HG02610 (cell line): ENCODE results near the gene ANP32B.
"Not testable (repeated sequence)": the region's sequence is repeated elsewhere in the genome, so short reads cannot be mapped to it uniquely, and the experiment has no call there.

Experiments
- ATAC-seq: cut with Tn5 transposase; IDR thresholded peaks from one replicate; pipeline ENCODE4 v1.9.1; 2021; ENCODE audit warnings: mild to moderate bottlenecking, moderate library complexity; ENCODE audit not compliant: unreplicated experiment

ANP32B gene

DNA sequence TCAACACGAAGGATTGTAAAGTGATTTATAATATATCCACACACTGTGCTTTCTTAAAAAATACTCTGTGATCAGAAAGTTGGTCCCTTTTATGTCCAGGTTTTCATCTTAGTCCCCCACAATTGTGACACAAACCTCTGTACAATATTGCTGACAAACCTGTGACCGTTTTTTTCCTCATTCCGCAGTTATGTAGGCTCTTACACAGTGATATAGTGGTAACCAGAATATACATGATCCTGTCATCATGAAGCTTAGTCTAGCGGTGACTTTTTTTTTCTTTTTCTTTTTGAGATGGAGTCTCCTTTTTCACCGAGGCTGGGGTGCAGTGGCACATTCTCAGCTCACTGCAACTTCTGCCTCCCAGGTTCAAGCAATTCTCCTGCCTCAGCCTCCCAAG lies 8.7 kb downstream of the ANP32B start:
- no peak for ATAC-seq

DNA sequence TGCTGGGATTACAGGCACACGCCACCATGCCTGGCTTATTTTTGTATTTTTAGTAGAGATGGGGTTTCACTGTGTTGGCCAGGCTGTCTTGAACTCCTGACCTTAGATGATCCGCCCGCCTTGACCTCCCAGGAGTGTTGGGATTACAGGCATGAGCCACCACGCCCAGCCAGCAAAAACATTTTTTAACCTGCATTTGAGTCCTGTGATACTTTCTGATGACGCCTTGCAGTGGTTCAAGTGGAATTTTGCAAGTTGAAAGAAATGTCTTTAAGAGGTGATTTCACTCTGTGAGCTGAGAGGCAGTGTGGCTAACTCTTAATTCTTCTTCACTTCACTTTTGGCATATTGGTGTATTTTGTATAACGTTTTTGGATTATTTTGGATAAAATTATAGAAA lies 9.1 kb downstream of the ANP32B start:
- no peak for ATAC-seq

DNA sequence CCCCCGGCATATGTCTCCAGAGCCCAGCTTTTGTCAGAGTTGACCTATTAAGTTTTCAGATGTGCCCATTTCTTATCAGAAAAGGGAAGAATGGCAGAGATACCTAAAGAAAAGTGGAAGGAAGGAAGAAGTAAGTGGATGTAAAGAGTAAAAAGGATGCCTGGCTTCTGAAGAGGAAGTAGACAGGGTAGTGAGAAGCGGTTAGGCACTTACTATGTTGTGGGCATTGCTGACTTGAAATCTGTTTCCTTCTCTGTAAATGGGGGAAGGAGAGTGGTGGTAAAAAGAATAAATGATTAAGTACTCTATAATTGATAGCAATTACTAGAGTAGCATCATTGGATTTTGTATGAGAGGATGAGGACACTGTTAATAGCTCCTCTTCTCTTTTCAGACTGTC lies 9.9 kb downstream of the ANP32B start:
- ATAC-seq = no peak

DNA sequence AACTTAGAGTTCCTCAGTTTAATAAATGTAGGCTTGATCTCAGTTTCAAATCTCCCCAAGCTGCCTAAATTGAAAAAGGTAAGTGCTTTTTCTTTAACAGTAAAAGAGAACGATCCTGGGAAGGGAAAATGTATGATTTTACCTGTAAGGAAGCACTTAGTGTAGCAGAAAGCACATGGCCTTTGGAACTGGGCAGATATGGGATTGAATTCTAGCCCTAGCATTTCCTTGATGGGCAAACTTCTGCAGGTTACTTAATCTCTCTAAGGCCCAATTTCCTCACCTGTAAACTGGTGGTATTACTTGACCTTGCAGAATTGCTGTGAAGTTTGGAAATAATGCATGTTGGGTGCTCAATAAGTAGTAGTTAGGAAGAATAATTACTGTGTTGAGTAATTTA lies 11.6 kb downstream of the ANP32B start:
- no peak for ATAC-seq

DNA sequence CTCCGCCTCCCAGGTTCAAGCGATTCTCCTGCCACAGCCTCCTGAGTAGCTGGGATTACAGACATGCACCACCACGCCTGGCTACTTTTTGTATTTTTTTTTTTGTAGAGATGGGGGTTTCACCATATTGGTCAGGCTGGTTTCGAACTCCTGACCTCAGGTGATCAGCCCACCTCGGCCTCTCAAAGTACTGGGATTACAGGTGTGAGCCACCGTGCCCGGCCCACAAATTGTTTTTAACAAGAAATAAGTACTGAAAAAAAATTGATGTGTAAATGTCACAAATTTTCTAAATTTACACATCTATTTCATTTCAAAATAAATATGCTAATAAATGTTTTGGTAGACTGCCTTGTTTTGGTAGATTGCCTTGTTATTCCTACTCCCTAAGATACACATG lies 13.5 kb downstream of the ANP32B start:
- not testable (repeated sequence) for ATAC-seq

DNA sequence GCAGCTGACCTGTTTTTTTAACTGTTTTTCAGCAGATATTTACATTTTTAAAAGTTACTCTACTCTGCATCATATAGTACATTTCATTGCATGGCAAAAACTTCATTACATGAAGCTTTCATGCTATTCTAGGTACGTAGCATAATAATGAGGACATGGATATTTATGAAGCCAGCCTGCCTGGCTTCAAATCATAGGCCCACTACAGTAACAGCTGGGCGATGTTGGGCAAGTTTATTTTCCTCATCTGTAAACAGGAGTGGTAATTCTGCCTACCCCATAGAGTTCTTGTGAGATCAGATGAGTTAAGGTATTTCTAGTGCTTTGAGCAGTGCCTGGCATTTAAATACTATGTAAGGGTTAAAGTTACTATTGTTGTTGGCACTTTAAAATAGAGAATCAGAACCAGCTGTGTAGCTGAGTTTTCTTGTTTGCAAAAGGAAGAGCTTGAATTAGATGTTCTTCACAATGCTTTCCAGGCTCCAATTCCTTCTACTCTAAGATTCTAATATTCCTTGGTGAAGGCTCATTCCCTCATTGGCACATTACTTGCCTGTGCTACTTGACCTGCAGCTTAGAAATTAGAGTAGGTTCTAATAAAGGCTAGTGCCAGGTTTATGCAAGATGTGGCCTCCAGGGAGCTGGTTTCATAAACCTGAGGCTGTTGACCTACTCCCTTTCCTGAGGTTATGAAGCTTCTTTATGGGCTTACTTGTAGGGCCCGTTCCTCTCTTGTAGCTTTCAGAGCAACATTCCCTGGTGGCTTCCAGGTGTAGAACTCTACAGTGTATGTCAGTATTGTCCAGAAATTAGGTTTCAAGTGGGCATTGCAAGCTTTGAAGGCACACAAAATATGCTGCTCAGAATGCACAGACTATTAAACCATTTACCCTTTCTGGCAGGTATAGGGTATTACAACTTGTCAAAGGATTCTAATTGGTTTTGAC lies 14.5 kb downstream of the ANP32B start:
- ATAC-seq = no peak

DNA sequence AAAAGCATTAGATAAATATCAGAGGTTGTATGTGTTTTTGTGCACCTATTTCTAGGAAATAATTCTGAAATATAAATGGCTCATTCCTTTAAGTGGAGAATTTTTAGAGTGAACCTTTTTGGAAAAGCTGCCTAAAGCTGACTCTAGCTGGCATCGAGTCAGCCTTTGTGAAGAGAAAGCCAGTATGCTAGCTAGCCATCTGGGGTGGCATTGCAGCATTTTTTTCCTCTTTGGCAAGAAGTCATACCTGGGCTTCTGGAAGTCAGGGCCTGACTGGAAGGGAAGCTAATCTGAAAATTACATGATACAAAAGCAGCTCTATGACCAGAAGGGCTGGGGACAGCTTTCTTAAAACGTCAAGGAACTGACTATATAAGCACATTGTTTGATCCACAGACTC lies 19.7 kb downstream of the ANP32B start:
- ATAC-seq = no peak

DNA sequence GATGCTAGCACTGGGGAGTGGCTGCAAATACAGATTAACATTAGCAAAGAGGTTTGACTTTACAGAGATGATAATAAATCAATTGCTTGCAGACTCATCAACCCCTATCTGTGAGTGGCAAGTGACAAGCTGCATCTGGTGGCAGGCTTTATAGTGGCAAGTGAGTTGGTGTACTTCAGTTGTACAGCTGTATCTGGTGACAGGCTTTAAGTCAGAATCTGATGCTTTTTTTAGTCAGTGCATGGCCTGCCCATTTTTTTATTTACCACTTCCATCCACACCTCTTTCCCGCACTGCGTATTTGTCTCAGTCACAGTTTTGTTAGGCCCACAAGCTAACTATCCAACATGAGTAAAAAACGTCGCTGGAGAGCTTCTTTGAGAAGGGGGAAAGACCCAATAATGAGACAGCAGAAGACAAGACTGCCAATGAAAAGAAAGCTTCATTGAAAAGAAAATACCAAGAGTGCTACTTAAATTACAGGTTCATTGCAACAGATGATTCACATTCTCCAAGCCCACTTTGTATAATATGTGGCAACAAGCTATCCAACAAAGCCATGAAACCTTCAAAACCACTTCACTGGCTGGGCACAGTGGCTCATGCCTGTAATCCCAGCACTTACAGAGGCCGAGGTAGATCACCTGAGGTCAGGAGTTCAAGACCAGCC lies 23.1 kb downstream of the ANP32B start:
- no peak for ATAC-seq

DNA sequence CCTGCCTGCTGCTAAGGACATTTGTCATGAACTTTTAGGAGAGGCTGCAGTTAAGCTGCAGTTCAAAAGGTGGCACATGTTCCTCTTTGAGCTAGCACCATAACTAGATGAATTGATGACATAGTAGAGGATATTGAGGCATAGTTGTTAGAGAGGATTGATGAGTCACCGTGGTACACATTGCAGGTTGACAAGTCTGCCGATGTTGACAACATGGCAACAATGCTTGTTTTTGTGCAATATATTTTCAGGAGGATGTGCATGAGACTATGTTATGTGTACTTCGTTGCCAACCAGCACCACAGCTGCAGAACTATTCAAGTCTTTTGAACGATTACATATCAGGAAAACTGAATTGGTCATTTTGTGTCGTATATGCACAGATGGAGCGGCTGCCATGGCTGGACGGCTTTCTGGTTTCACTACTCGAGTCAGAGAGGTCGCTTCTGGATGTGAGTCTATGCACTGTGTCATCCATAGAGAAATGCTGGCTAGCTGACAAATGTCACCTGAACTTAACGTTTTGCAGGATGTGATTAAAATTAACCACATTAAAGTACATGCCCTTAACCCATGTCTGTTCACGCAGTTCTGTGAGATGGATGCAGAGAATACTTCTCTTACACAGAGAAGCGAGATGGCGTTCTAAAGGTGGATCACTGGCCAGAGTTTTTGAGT lies 24.2 kb downstream of the ANP32B start:
- ATAC-seq = no peak

DNA sequence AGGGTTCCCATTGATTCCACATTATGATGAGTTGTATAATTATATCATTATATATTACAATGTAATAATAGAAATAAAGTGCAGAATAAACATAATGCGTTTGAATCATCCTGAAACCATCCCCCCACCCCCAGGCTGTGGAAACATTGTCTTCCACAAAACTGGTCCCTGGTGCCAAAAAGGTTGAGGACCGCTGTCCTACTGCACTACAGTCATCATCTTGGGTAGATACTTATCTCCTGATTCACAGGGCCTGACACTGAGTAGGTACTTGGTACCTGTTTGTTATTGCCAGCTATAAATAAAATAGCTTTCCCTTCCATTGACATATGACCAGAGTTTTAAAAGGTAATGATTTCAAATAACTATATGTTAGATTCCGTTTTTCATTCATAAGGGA lies 25.6 kb downstream of the ANP32B start:
- no peak for ATAC-seq

DNA sequence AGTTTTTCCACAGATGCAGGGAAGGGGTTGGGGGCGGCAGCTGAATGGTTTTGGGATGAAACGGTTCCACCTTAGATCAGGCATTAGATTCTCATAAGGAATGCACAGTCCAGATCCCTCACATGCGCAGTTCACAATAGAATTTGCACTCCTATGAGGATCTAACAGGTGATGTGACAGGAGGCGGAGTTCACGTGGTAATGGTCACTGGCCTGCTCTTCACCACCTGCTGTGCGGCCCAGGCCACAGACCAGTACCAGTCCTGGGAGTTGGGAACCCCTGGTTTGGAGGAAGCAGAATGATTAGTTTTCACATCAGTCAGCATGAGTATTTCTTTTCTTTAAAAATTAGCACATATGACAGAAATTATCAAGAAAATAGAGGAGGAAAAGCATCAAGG lies 26.3 kb downstream of the ANP32B start:
- ATAC-seq = no peak

DNA sequence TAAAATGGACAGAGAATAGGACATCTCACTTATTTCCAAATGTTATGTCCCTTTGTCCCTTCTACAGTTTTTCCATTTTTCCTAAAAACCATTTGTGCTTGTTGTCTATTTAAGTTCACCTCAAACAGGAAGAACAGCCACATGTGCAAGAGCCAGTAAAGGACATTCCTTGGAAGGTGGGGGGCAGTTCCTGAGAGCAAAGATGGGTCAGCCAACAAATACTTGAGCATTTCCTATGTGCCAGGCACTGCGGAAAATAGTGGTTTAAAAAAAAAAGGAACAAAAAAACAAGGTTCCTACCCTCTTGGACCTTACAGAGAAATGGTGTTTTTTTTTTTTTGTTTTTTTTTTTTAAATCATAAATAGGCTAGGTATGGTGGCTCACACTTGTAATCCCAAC lies 26.8 kb downstream of the ANP32B start:
- no peak for ATAC-seq

DNA sequence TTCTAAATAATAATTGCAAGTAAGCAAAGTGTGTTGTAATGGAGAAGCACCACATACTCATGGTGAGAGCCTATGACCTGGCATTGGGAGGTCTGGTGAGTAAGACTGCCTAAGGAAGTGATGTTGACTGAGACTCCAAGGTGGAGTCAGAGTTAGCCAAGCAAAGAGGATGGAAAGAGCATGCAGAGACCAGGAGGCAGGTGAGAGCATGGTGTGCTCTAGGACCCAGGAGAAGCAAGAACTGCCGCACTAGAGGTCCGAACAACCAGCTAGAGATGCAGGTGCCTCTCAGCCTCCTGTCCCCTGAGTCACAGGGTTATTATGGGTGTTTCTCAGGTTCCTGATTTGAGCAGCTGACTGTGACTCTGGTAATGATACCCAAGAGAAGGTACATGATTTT lies 27.3 kb downstream of the ANP32B start:
- ATAC-seq = peak; percentile 89

DNA sequence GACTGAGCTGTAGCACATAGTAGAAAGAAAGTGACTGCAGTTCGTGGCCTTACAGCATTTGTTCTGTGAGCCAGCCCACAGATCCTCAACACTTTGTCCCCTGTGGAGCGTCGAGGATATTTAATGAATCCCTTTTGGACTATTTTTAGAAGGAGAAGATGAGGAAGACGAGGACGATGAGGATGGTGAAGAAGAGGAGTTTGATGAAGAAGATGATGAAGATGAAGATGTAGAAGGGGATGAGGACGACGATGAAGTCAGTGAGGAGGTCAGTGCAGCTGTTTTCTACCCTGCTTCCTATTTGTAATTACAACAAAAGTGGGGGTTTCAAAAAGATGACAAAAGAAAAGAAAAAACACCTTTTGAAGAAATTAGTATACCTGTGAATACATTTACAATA lies 28.0 kb downstream of the ANP32B start:
- no peak for ATAC-seq

DNA sequence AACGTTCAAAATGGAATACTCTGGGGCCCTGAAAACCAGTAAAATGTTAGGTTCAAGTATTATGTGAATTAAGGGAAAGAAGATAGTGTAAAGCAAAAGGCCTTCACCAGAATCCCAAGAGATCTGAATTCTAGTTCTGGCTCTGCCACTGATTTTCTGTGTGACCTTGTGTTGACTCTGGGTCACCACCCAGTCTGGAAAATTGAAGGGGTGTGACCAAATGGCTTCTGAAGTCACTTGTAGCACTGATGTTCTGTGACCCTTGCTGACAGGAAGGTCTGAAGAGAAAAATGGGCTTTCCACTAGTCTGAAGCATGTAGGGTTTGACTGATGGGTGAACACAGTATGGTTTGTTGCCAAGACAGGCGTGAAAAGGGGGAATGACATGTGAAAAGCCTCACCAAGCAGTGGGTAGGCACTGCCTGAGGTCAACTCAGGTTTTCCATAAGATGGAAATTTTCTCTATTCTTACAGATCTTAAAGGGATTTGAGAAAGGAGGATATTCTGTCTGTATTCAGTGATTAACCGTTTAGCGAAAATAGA lies 33.1 kb downstream of the ANP32B start:
- ATAC-seq = no peak

DNA sequence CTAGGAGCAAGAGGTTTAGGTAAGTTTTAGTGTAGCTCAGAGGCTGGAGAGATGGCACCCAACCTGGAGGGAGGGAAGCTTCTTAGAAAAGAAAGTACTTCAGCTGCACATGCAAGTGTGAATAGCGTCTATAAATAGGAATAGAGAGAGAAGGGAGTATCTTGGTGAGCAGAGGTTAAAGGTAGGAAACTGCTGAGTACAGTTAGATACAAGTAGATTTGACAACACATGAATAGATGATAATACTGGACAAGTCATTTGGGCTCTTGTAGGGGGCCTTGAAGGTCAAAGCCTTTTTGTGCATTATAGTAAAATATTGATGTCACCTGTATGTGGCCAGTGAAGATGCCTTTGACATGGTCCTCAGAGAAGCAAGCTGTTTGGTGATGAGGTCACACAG lies 34.2 kb downstream of the ANP32B start:
- ATAC-seq = no peak

DNA sequence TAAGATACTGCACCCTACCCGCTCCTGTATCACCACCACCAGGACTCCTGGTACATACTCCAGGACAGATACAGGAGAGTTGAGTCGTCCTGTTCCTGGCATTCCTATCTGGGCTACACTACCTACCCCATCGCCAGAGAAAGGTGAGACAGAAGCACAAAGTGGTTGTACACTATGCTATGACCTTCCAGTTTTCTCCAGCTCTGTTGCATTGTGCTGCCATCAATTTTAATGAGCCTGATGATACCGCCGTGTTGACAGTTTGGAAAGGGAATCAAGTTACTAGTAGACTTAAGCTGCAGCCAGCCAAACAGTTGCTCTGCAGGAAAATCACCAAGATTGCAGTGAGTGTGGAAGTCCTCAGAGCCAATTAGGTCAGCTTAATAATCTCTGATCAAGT lies 35.2 kb downstream of the ANP32B start:
- no peak for ATAC-seq

DNA sequence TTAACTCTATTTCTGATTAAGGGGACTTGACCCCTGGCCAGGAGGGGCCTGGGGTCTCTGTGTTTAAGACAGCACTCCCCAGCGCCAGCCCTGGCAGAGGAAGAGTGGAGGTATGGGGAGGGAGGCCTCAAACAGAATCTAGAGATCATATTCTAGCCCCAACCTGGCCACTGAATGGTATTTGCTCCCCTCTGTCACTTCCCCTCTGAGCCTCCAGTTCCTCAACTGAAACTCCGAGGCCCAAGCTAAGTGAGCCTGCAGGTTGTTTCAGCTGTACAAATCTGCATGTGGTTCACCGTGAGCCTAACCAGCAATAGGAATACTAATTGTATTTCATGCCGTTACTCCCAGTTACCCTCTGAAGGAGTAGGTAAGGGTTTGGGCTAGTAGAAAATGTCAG lies 36.0 kb downstream of the ANP32B start:
- ATAC-seq = no peak

DNA sequence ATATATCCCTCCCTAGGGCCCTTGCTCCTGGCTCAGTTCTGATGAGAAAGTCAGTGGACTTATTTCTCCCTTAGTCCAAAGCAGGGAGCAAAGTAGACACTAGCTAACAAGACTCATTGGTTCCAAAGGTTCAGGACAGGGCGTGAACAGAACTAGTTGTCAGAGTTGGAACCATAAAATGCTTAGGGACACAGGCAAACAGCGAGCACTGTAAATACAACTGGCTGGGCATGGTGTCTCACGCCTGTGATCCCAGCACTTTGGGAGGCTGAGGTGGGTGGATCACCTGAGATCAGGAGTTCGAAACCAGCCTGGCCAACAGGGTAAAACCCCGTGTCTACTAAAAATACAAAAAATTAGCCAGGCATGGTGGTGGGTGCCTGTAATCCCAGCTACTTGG lies 36.7 kb downstream of the ANP32B start:
- ATAC-seq = not testable (repeated sequence)

DNA sequence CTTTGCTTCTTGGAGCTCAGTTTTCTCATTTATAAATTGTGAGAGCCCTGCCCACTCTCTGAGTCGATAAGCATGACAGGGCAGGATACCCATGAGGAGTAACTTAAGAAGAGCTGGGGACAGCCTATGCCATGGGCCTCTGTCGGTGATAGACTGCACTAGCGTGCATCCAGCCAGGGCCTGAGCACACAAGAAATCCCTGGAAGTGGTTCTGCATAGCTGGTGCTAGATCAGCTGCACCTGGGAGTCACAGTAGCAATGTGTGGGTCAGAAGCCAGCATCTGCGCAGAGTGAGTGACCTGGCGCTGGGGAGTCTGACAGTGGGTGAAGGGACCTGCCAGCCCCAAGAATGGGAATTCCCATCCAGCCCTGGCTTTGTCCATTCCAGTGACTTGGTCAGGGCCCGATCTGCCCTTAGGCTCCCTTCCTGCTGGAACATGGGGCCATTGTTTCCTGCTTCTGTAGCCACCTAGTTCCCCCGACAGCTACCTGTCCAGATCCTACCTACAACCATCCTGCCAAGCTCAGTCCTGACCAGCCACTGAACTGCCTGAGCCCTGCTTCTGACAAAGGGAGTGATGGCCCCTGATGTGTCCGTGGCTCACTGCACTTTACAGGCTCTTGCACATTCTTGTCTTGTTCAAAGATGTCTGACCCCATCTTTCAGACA lies 37.5 kb downstream of the ANP32B start:
- ATAC-seq = no peak
